ENCODE results near the gene NXPH4.

The NXPH4 gene

GRCh38 chr12:57248934-57249742, 32.5 kb downstream of the NXPH4 start:
- no peak for DNase-seq

- no peak for DNase-seq
Observed at GRCh38 chr12:57250541-57250940, 33.9 kb downstream of the NXPH4 start.

- DNase-seq: no peak
Observed at GRCh38 chr12:57250956-57251355, 34.4 kb downstream of the NXPH4 start, which contains the start of gene STAC3. Gene STAC3, minus strand, starts transcription at chr12:57251187. Its CDS starts 1,551 bp downstream, at chr12:57249636.

GRCh38 chr12:57254506-57255280, 38.1 kb downstream of the NXPH4 start:
- DNase-seq: no peak

GRCh38 chr12:57255916-57256315, 39.3 kb downstream of the NXPH4 start:
- no peak for DNase-seq

- no peak for DNase-seq
Observed at GRCh38 chr12:57258977-57259970, 42.7 kb downstream of the NXPH4 start.

- no peak for DNase-seq
Observed at GRCh38 chr12:57260366-57260765, 43.8 kb downstream of the NXPH4 start.

- DNase-seq: no peak
Observed at GRCh38 chr12:57261428-57261865, 44.9 kb downstream of the NXPH4 start.

- no peak for DNase-seq
Observed at GRCh38 chr12:57262126-57262822, 45.7 kb downstream of the NXPH4 start.

GRCh38 chr12:57263096-57263495, 46.5 kb downstream of the NXPH4 start:
- DNase-seq: no peak

GRCh38 chr12:57266681-57267080, 50.1 kb downstream of the NXPH4 start:
- DNase-seq: no peak

- no peak for DNase-seq
Observed at GRCh38 chr12:57268264-57268663, 51.7 kb downstream of the NXPH4 start.

- no peak for DNase-seq
Observed at GRCh38 chr12:57270966-57271470, 54.4 kb downstream of the NXPH4 start.

GRCh38 chr12:57272337-57273151, 56.0 kb downstream of the NXPH4 start:
- no peak for DNase-seq

- DNase-seq: no peak
Observed at GRCh38 chr12:57273516-57273915, 56.9 kb downstream of the NXPH4 start.

Measured in activated CD4-positive, alpha-beta T cell treated with anti-CD3 and anti-CD28 coated beads, Interleukin-2, amount 50 U/mL, for 4 hours (primary cell).